A673 (cell line): ENCODE results near the gene WDR12. TPM values are rescaled to one million over a fixed set of nuclear protein-coding genes. Genes with fewer than 3 reads are reported as not detected.

Experiments used
- BruUV-seq: library from RNA; stranded (reverse); fragments of 400-500 nt; replicated peaks from 2 replicates; lab custom pipeline; 2021; lab: Mats Ljungman, UMichigan
- CTCF ChIA-PET: fragments of 300-600 bp; sonication (Branson Sonifier 250); formaldehyde crosslinking; loops from one replicate; lab custom pipeline; 2022; ENCODE audit warnings: antibody characterized with exemption; lab: Charles Lee
- POLR2A ChIA-PET: fragments of 300-600 bp; sonication (Branson Sonifier 250); formaldehyde crosslinking; loops from one replicate; lab custom pipeline; 2022; ENCODE audit warnings: antibody characterized with exemption; ENCODE audit not compliant: low non-redundant PET; lab: Charles Lee
- DNase-seq: peaks from one replicate; pipeline ENCODE4 v3.0.0-alpha.2; 2015; ENCODE audit warnings: low spot score
- H3K27ac ChIP-seq: fragments of 200-600 bp; sonication (generic); 2 replicates; pipeline ENCODE4 v1.5.1; 2016; ENCODE audit warnings: mixed run types, low read depth, mild to moderate bottlenecking, mixed read lengths, antibody characterized with exemption, low read length; ENCODE audit not compliant: poor library complexity, severe bottlenecking
- H3K27me3 ChIP-seq: fragments of 200-600 bp; sonication (generic); replicated peaks from 2 replicates; pipeline ENCODE4 v1.6.1; 2017; ENCODE audit warnings: mixed run types, low read depth, mild to moderate bottlenecking, mixed read lengths, antibody characterized with exemption, low read length; ENCODE audit not compliant: insufficient read depth, poor library complexity
- H3K36me3 ChIP-seq: fragments of 200-600 bp; sonication (generic); 2 replicates; pipeline ENCODE4 v1.6.1; 2016; ENCODE audit warnings: mixed run types, mild to moderate bottlenecking, mixed read lengths, antibody characterized with exemption, low read length; ENCODE audit not compliant: insufficient read depth, poor library complexity, severe bottlenecking
- H3K4me1 ChIP-seq: fragments of 200-600 bp; sonication (generic); 2 replicates; pipeline ENCODE4 v1.6.1; 2017; ENCODE audit warnings: mixed run types, mild to moderate bottlenecking, mixed read lengths, antibody characterized with exemption, low read length; ENCODE audit not compliant: insufficient read depth, poor library complexity, severe bottlenecking
- H3K4me3 ChIP-seq: fragments of 200-600 bp; sonication (generic); 2 replicates; pipeline ENCODE4 v1.5.1; 2016; ENCODE audit warnings: low read depth, mixed run types, mild to moderate bottlenecking, mixed read lengths, low read length; ENCODE audit not compliant: poor library complexity, severe bottlenecking
- H3K9me3 ChIP-seq: fragments of 200-600 bp; sonication (generic); 2 replicates; pipeline ENCODE4 v1.6.1; 2016; ENCODE audit warnings: mixed run types, low read depth, mild to moderate bottlenecking, mixed read lengths, antibody characterized with exemption, low read length; ENCODE audit not compliant: poor library complexity, severe bottlenecking
- CTCF ChIP-seq: fragments of 300-800, 200-600 bp; sonication (generic); conservative IDR thresholded peaks from 2 replicates; pipeline ENCODE4 v1.5.1; 2017; ENCODE audit warnings: low read depth, mild to moderate bottlenecking, antibody characterized with exemption, low read length, moderate library complexity, mixed read lengths
- EZH2 ChIP-seq: fragments of 200-600 bp; sonication (generic); IDR thresholded peaks from 2 replicates; pipeline ENCODE4 v1.6.1; 2017; ENCODE audit warnings: borderline replicate concordance, low read depth, mild to moderate bottlenecking, mixed read lengths, antibody characterized with exemption, low read length; ENCODE audit not compliant: poor library complexity, severe bottlenecking
- intact Hi-C: fragments of 100-400 bp; cut with micrococcal nuclease; formaldehyde crosslinking; loops from one replicate; pipeline ENCODE4 v1.10.0; 2022; ENCODE audit not compliant: unreplicated experiment
- total RNA-seq: library from RNA; stranded (reverse); gene quantifications from 2 replicates; pipeline ENCODE4 v1.2.3, GENCODE V29; 2021

WDR12 gene
- total RNA-seq, 1 experiment from 2014 or later: 164 TPM

- no peaks in the 10 kb centered on the region for H3K36me3 ChIP-seq
- POLR2A ChIA-PET: no interaction called here
- H3K27me3 ChIP-seq: no peaks in the 10 kb centered on the region
- CTCF ChIA-PET: no interaction called here
- no peaks in the 10 kb centered on the region for H3K9me3 ChIP-seq
- BruUV-seq: no TSS peak
- no peak for TF ChIP-seq EZH2
- no peak for TF ChIP-seq CTCF
- H3K27ac ChIP-seq: peak within 1 kb of the TSS; percentile 76
- H3K4me3 ChIP-seq: peak within 1 kb of the TSS; percentile 84
- peak; percentile 66 for DNase-seq
- H3K4me1 ChIP-seq: peaks cover 5% of the 10 kb centered on the region
- intact Hi-C loops: loop anchor here (5.0 kb wide), 2 partner anchors 234 to 284 kb away; no protein-coding TSS in a partner anchor
Measured at GRCh38 chr2:202871300-202872141, 40.0 kb downstream of the WDR12 start, which contains the start of gene ICA1L. Gene ICA1L, minus strand, starts transcription at chr2:202871766. Its CDS starts 42,757 bp downstream, at chr2:202829009.

- Histone ChIP-seq H3K27me3 (no peaks in the 10 kb centered on the region), H3K4me3 (peak overlapping the region; percentile 84), H3K4me1 (peaks cover 5% of the 10 kb centered on the region), H3K27ac (peak overlapping the region; percentile 76), H3K36me3 (no peaks in the 10 kb centered on the region), H3K9me3 (no peaks in the 10 kb centered on the region)
- CTCF ChIA-PET: interaction anchor here (0.5 to 0.6 kb wide), 3 partner anchors 39 to 283 kb away, joined by 3 to 4 read pairs (median 4); no protein-coding TSS in a partner anchor
- BruUV-seq: TSS peak; percentile 22
- DNase-seq: peak; percentile 75
- POLR2A ChIA-PET: interaction anchor here (0.6 kb wide), 1 partner anchor 290 kb away, joined by 3 read pairs; no protein-coding TSS in a partner anchor
- no peak for TF ChIP-seq EZH2
- peak; percentile 71 for TF ChIP-seq CTCF
- intact Hi-C loops: loop anchor here (5.0 kb wide), 2 partner anchors 233 to 283 kb away; no protein-coding TSS in a partner anchor
Measured at GRCh38 chr2:202870431-202871299, 40.8 kb downstream of the WDR12 start.

DNA sequence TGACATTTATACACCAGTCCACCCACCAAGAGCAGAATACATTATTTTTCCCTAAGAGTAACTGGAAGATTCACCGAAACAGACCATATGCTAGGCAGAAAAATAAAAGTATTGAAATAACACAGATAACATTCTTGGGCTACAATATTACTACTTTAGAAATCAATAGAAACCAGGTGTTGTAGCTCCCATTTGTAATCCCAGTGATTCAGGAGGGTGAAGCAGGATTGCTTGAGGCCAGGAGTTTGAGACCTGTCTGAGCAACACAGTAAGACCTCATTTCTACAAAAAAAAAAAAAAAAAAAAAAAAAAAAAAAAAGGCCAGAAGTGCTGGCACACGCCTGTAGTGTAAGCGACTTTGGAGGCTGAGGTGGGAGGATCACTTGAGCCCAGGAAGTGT, 49.5 kb downstream of the WDR12 start:
- Histone ChIP-seq H3K36me3 (no peaks in the 10 kb centered on the region), H3K9me3 (no peaks in the 10 kb centered on the region), H3K4me3 (no peak overlapping the region), H3K27ac (no peak overlapping the region), H3K4me1 (no peaks in the 10 kb centered on the region), H3K27me3 (no peaks in the 10 kb centered on the region)
- no peak for DNase-seq
- intact Hi-C loops: no loop called here
- BruUV-seq: no TSS peak
- ChIA-PET POLR2A (no interaction called here), CTCF (no interaction called here)
- no peak for TF ChIP-seq CTCF
- TF ChIP-seq EZH2: no peak
